MM.1S (cell line): ENCODE data around the gene RBM4.

Source experiments
- CTCF ChIP-seq: fragments of 300-600 bp; sonication (generic); IDR thresholded peaks from 2 replicates; pipeline ENCODE4 v1.5.1; 2016; ENCODE audit warnings: antibody characterized with exemption, low read length, mixed read lengths
- EZH2 ChIP-seq: fragments of 300-600 bp; sonication (generic); optimal IDR thresholded peaks from 2 replicates; pipeline ENCODE3; 2017; ENCODE audit warnings: low read depth, mild to moderate bottlenecking, antibody characterized with exemption, low read length, mixed read lengths
- EZH2phosphoT487 ChIP-seq: fragments of 300-600 bp; sonication (generic); IDR thresholded peaks from 2 replicates; pipeline ENCODE4 v1.6.1; 2018; ENCODE audit warnings: antibody characterized with exemption, low read length

- TF ChIP-seq CTCF: no peak
- no peak for TF ChIP-seq EZH2
- TF ChIP-seq EZH2phosphoT487: no peak
These were observed 37.8 kb upstream of the RBM4 start for GRCh38 chr11:66600631-66601233.
